Measurements from ENCODE around the gene ATP13A3. TPM values are rescaled to one million over a fixed set of nuclear protein-coding genes. Genes with fewer than 3 reads are reported as not detected.
A peak's percentile ranks its signal among the peaks of the same experiment; 100 is the strongest.

The ATP13A3 gene
- total RNA-seq, 1 donor from 2014 or later = 57.7 TPM

DNA sequence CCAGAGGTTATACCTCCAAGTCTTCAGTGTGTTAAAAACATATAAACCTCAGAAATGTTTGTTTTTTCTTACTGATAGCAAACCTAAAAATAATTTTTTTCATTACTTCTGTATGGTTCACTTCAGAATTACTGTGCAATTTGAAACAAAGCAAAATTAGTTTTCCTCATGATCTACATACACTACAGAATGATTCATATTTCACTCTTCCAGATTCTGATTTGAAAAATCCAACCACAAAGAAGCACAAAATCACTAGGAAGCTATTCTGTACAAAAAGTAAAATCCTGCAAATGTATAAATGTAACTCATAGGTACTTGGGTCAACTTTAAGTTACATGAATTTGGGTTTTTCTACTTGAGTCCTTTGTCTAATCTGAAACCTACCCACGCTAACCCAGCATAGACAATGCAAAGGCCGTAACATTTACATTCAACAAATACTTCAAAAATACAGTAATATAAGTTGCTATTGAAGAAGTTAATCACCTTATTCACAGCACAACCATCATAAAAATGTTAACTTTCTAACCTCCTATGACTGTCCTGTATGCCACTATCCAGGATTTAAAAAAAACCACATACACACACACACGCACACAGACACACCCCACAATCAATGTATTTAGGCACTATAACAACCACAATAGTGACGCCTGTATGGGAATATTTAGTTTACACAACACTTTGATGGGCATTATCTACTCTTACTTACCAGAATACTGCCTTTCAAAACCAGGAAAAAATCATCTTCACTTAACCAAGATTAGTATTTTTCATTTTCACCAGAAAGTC lies 11.5 kb downstream of the ATP13A3 start:
- Histone ChIP-seq H3K9me3 (no peaks in the 10 kb centered on the region), H3K36me3 (peaks cover 0 to 5% of the 10 kb centered on the region in 2 donors), H3K4me1 (peaks cover 15% of the 10 kb centered on the region), H3K27me3 (no peaks in the 10 kb centered on the region), H3K27ac (no peak overlapping the region), H3K4me3 (no peak overlapping the region)
- intact Hi-C loops (cut with DNase I) = no loop called here
- no peak for DNase-seq (ENCODE audit: extremely low spot score in 2 of 2)
- TF ChIP-seq, protein P1, sequence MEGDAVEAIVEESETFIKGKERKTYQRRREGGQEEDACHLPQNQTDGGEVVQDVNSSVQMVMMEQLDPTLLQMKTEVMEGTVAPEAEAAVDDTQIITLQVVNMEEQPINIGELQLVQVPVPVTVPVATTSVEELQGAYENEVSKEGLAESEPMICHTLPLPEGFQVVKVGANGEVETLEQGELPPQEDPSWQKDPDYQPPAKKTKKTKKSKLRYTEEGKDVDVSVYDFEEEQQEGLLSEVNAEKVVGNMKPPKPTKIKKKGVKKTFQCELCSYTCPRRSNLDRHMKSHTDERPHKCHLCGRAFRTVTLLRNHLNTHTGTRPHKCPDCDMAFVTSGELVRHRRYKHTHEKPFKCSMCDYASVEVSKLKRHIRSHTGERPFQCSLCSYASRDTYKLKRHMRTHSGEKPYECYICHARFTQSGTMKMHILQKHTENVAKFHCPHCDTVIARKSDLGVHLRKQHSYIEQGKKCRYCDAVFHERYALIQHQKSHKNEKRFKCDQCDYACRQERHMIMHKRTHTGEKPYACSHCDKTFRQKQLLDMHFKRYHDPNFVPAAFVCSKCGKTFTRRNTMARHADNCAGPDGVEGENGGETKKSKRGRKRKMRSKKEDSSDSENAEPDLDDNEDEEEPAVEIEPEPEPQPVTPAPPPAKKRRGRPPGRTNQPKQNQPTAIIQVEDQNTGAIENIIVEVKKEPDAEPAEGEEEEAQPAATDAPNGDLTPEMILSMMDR (IDR thresholded peaks at IDR 0.05) = no peak
- TF ChIP-seq POLR2A (IDR thresholded peaks at IDR 0.05) = no peak
- TF ChIP-seq POLR2AphosphoS5 (IDR thresholded peaks at IDR 0.05; ENCODE audit: insufficient read depth in 1 of 2, low read depth in 1 of 2) = no peak

DNA sequence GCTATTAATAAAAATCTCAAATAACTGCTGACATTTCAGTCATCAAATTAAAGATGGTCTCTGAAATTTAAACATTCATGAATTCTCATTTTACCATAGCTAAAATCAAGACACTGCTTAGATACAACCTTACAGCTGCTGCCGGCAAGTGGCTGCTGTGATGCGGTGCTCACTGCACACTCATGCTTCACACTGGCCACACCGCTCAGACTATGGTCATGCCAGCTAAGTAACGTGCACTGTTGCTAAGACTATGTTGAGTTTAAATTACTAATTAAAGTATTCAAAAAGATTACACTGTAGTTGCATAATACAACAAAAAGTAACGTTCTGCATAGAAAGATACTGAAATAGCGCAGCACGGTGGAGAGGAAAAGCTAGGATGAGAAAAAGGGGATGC lies 12.1 kb downstream of the ATP13A3 start:
- no peak for TF ChIP-seq POLR2A (IDR thresholded peaks at IDR 0.05)
- TF ChIP-seq POLR2AphosphoS5 (IDR thresholded peaks at IDR 0.05; ENCODE audit: insufficient read depth in 1 of 2, low read depth in 1 of 2) = no peak
- TF ChIP-seq, protein P1 (IDR thresholded peaks at IDR 0.05) = no peak
- H3K4me3 ChIP-seq = no peak overlapping the region
- DNase-seq (ENCODE audit: extremely low spot score in 2 of 2) = no peak
- peaks cover 15% of the 10 kb centered on the region for H3K4me1 ChIP-seq
- H3K27me3 ChIP-seq = no peaks in the 10 kb centered on the region
- no peak overlapping the region for H3K27ac ChIP-seq
- peaks cover 0 to 5% of the 10 kb centered on the region in 2 donors for H3K36me3 ChIP-seq
- H3K9me3 ChIP-seq = no peaks in the 10 kb centered on the region
- intact Hi-C loops (cut with DNase I) = no loop called here

DNA sequence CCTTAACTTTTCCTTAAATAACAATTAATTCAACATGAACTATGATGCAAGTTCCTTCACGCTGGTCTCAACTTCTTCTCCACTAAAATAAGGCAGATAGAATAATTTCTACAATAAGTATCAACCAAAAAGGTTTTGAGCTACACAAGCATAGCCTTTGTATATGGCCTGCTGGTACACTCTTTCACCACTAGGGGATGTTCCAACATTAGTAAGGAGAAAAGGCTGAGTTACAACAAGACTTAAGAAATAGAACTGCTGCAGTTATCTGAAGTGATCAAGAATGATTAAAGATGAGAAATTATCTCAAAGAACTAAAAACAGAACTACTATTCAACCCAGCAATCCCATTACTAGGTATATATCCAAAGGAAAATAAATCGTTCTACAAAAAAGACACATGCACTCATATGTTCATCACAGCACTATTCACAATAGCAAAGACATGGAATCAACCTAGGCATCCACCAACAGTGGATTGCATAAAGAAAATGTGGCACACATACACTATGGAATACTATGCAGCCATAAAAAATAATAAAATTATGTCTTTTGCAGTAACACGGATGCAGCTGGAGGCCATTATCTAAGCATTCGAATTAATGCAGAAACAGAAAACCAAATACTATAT lies 14.4 kb downstream of the ATP13A3 start:
- DNase-seq (ENCODE audit: extremely low spot score in 2 of 2) = no peak
- Histone ChIP-seq H3K27me3 (no peaks in the 10 kb centered on the region), H3K4me1 (peaks cover 12% of the 10 kb centered on the region), H3K36me3 (no peaks in the 10 kb centered on the region), H3K9me3 (no peaks in the 10 kb centered on the region), H3K4me3 (no peak overlapping the region), H3K27ac (no peak overlapping the region)
- intact Hi-C loops (cut with DNase I) = no loop called here
- TF ChIP-seq POLR2A (IDR thresholded peaks at IDR 0.05) (no peak), POLR2AphosphoS5 (IDR thresholded peaks at IDR 0.05; ENCODE audit: insufficient read depth in 1 of 2, low read depth in 1 of 2) (peak in 1 of 2 donors; percentile 68)
- TF ChIP-seq, protein P1 (IDR thresholded peaks at IDR 0.05) = peak; percentile 75 to 93 (median 91)

- Histone ChIP-seq H3K4me3 (no peak overlapping the region), H3K4me1 (peaks cover 6% of the 10 kb centered on the region), H3K27me3 (no peaks in the 10 kb centered on the region), H3K36me3 (no peaks in the 10 kb centered on the region), H3K9me3 (no peaks in the 10 kb centered on the region), H3K27ac (no peak overlapping the region)
- TF ChIP-seq, protein P1 (IDR thresholded peaks at IDR 0.05) = no peak
- no peak for TF ChIP-seq POLR2A (IDR thresholded peaks at IDR 0.05)
- no peak for TF ChIP-seq POLR2AphosphoS5 (IDR thresholded peaks at IDR 0.05; ENCODE audit: insufficient read depth in 1 of 2, low read depth in 1 of 2)
- DNase-seq (ENCODE audit: extremely low spot score in 2 of 2) = no peak
- intact Hi-C loops (cut with DNase I) = no loop called here
These were observed 14.9 kb downstream of the ATP13A3 start for GRCh38 chr3:194471863-194472262.

DNA sequence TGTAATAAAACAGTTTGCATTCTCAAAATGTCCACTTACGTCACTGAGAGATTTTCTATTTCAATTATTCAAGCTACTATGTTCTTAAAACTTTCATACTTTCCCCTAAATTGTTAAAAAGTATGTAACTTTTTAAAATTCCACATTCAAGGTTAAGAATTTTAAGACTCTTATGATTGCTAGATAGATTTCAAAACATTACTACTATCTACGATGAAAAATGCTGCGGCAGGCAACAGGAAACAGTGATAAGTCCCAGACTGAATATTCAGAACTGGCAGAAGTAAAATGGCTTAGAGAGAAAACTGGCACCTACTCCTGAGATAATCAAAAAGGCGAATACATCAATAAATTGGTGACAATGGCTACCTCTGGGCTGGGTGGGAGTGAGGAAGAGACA lies 16.2 kb downstream of the ATP13A3 start:
- no peaks in the 10 kb centered on the region for H3K9me3 ChIP-seq
- no peak overlapping the region for H3K27ac ChIP-seq
- peaks cover 4% of the 10 kb centered on the region for H3K4me1 ChIP-seq
- no peaks in the 10 kb centered on the region for H3K27me3 ChIP-seq
- DNase-seq (ENCODE audit: extremely low spot score in 2 of 2) = no peak
- TF ChIP-seq POLR2A (IDR thresholded peaks at IDR 0.05) = no peak
- TF ChIP-seq, protein P1 (IDR thresholded peaks at IDR 0.05) = no peak
- no peak for TF ChIP-seq POLR2AphosphoS5 (IDR thresholded peaks at IDR 0.05; ENCODE audit: insufficient read depth in 1 of 2, low read depth in 1 of 2)
- H3K36me3 ChIP-seq = no peaks in the 10 kb centered on the region
- intact Hi-C loops (cut with DNase I) = no loop called here
- H3K4me3 ChIP-seq = no peak overlapping the region

Data from vagina (tissue), 2 donors.